ENCODE measurements around the gene GH1. TPM values are rescaled to one million over a fixed set of nuclear protein-coding genes. Genes with fewer than 3 reads are reported as not detected.

The GH1 gene
- polyA plus RNA-seq, 1 experiment = not detected

DNA sequence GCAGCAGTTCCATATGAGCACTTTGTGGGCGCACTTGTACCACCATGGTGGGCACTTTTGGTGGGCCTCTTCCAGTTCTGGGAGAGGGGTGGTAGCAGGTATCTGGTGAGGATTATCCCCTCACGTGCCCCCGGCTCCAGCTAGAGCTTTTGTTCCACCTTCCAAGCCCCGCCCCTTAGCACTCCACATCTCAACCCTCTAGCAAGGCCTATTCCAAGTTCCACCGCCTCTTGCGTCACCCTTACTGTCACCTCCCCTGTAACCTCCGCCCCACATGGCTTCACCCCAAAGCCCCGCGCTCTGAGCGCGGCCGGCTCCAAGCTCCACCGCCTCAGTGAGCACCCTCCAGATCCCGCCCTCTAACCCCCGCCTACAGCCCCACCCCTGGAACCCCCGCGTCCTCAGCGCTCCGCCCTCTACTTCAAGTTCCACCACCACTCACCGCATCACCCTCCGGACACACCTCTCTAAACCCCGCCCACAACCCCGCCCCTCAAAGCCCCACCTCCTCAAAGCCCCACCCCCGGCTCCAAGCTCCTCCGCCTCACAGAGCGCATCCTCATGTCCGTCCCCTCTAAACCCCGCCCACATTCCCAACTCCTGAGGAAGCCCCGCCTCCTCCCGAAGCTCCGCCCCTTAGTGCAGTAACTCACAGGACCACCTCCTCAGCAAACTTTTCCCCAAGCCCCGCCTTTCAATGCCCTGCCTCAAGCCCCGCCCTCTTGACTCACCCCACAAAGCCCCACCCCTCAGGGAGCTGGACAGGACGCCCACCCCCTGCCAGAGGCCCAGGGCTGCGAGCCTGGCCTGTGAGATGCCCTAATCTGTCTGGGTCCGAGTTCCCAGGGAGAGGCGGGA is 42.9 kb upstream of the GH1 start:
- Histone ChIP-seq H3K4me3 (ENCODE audit: low read depth, low read length) (no peak overlapping the region), H3K36me3 (ENCODE audit: control insufficient read depth, insufficient read depth, low read length) (no peaks in the 10 kb centered on the region), H3K27me3 (ENCODE audit: control insufficient read depth, insufficient read depth, low read length) (no peaks in the 10 kb centered on the region; the same call in none of the 2 replicates)
- ChIA-PET CTCF (interaction anchor here (0.7 to 1.2 kb wide), 4 partner anchors 15 to 113 kb away, joined by 3 to 6 read pairs (median 4); no protein-coding TSS in a partner anchor), POLR2A (no interaction called here)
- TF ChIP-seq CTCF (IDR thresholded peaks at IDR 0.05; ENCODE audit: insufficient read depth, low read depth, low read length) = no peak
- no peak for DNase-seq (ENCODE audit: low read depth)

- CTCF ChIA-PET = interaction anchor here (0.8 to 1.2 kb wide), 2 partner anchors 14 to 41 kb away, joined by 3 to 4 read pairs; no protein-coding TSS in a partner anchor
- no peak overlapping the region for H3K4me3 ChIP-seq (ENCODE audit: low read depth, low read length)
- TF ChIP-seq CTCF (IDR thresholded peaks at IDR 0.05; ENCODE audit: insufficient read depth, low read depth, low read length) = no peak
- no peaks in the 10 kb centered on the region; the same call in none of the 2 replicates for H3K27me3 ChIP-seq (ENCODE audit: control insufficient read depth, insufficient read depth, low read length)
- DNase-seq (ENCODE audit: low read depth) = no peak
- POLR2A ChIA-PET = no interaction called here
- no peaks in the 10 kb centered on the region for H3K36me3 ChIP-seq (ENCODE audit: control insufficient read depth, insufficient read depth, low read length)
These were observed 41.8 kb upstream of the GH1 start for GRCh38 chr17:63960430-63960829.

- ChIA-PET CTCF (interaction anchor here (0.8 to 1.2 kb wide), 3 partner anchors 9 to 41 kb away, joined by 3 to 4 read pairs (median 4); no protein-coding TSS in a partner anchor), POLR2A (no interaction called here)
- H3K27me3 ChIP-seq (ENCODE audit: control insufficient read depth, insufficient read depth, low read length) = no peaks in the 10 kb centered on the region; the same call in none of the 2 replicates
- no peak for TF ChIP-seq CTCF (IDR thresholded peaks at IDR 0.05; ENCODE audit: insufficient read depth, low read depth, low read length)
- no peaks in the 10 kb centered on the region for H3K36me3 ChIP-seq (ENCODE audit: control insufficient read depth, insufficient read depth, low read length)
- no peak for DNase-seq (ENCODE audit: low read depth)
- no peak overlapping the region for H3K4me3 ChIP-seq (ENCODE audit: low read depth, low read length)
These were observed 41.4 kb upstream of the GH1 start for GRCh38 chr17:63960006-63960405.

- no peak for DNase-seq (ENCODE audit: low read depth)
- H3K36me3 ChIP-seq (ENCODE audit: control insufficient read depth, insufficient read depth, low read length) = no peaks in the 10 kb centered on the region
- no peak for TF ChIP-seq CTCF (IDR thresholded peaks at IDR 0.05; ENCODE audit: insufficient read depth, low read depth, low read length)
- H3K4me3 ChIP-seq (ENCODE audit: low read depth, low read length) = no peak overlapping the region
- ChIA-PET POLR2A (no interaction called here), CTCF (interaction anchor here (1.2 to 3.2 kb wide), 5 partner anchors 9 to 325 kb away, joined by 3 to 28 read pairs (median 5); no protein-coding TSS in a partner anchor)
- H3K27me3 ChIP-seq (ENCODE audit: control insufficient read depth, insufficient read depth, low read length) = 0 out of 2 replicates have a peak, but pooled peaks cover 1% of the 10 kb centered on the region
These were observed 37.8 kb upstream of the GH1 start for GRCh38 chr17:63956296-63956920.

- CTCF ChIA-PET = interaction anchor here (1.2 to 3.2 kb wide), 6 partner anchors 9 to 326 kb away, joined by 3 to 28 read pairs (median 6); no protein-coding TSS in a partner anchor
- H3K4me3 ChIP-seq (ENCODE audit: low read depth, low read length) = no peak overlapping the region
These were observed 37.2 kb upstream of the GH1 start for GRCh38 chr17:63955791-63956190.

More at GRCh38 chr17:63955791-63956190, 37.2 kb upstream of the GH1 start:
- POLR2A ChIA-PET = no interaction called here
- DNase-seq (ENCODE audit: low read depth) = no peak
- TF ChIP-seq CTCF (IDR thresholded peaks at IDR 0.05; ENCODE audit: insufficient read depth, low read depth, low read length) = no peak
- Histone ChIP-seq H3K27me3 (ENCODE audit: control insufficient read depth, insufficient read depth, low read length) (0 out of 2 replicates have a peak, but pooled peaks cover 1% of the 10 kb centered on the region), H3K36me3 (ENCODE audit: control insufficient read depth, insufficient read depth, low read length) (no peaks in the 10 kb centered on the region)
